Naive thymus-derived CD4-positive, alpha-beta T cell (primary cell): ENCODE results near the gene ITSN1. TPM values are rescaled to one million over a fixed set of nuclear protein-coding genes. Genes with fewer than 3 reads are reported as not detected.

Source experiments
- ATAC-seq: fragments of 150-1000 bp; cut with Tn5 transposase; 2 replicates; pipeline ENCODE4 v1.10.0; 2021; ENCODE audit warnings: mild to moderate bottlenecking, moderate library complexity
- CTCF ChIA-PET: fragments of 350-600 bp; sonication (Branson Sonifier 250); formaldehyde crosslinking; loops from one replicate; lab custom pipeline; 2021; ENCODE audit warnings: antibody characterized with exemption; lab: Charles Lee
- POLR2A ChIA-PET: fragments of 350-600 bp; sonication (Branson Sonifier 250); formaldehyde crosslinking; loops from one replicate; lab custom pipeline; 2021; ENCODE audit warnings: antibody characterized with exemption, inconsistent platforms; lab: Charles Lee
- DNase-seq, 9 donors: peaks; one replicate each; pipeline versions ENCODE4 v3.0.0 to v3.0.0-alpha.2; 2020 to 2022; ENCODE audit warnings: mixed read lengths in 1 of 9
- H3K27ac ChIP-seq: one replicate; pipeline ENCODE4 v1.7.0; 2013; ENCODE audit warnings: mild to moderate bottlenecking, low read depth, low read length, moderate library complexity
- H3K27me3 ChIP-seq, 2 donors: one replicate each; pipeline ENCODE4 v1.7.0; 2013; ENCODE audit warnings: low read length in 2 of 2, mild to moderate bottlenecking in 2 of 2, moderate library complexity in 2 of 2; ENCODE audit not compliant: control insufficient read depth in 2 of 2, insufficient read depth in 2 of 2
- H3K36me3 ChIP-seq, 3 experiments: 1 replicate in 2 of 3; 2 replicates in 1 of 3; pipeline ENCODE4 v1.7.0; 2013; ENCODE audit warnings: low read length in 3 of 3, mild to moderate bottlenecking in 3 of 3, moderate library complexity in 1 of 3; ENCODE audit not compliant: insufficient read depth in 3 of 3, control insufficient read depth in 2 of 3
- H3K4me1 ChIP-seq, 2 donors: one replicate each; pipeline ENCODE4 v1.7.0; 2013; ENCODE audit warnings: low read length in 2 of 2, mild to moderate bottlenecking in 2 of 2, moderate library complexity in 1 of 2; ENCODE audit not compliant: control insufficient read depth in 2 of 2, insufficient read depth in 2 of 2
- H3K4me3 ChIP-seq: 2 replicates; pipeline ENCODE4 v1.7.0; 2013; ENCODE audit warnings: mild to moderate bottlenecking, low read length
- H3K9me3 ChIP-seq, 3 experiments: 1 replicate in 2 of 3; 2 replicates in 1 of 3; pipeline ENCODE4 v1.7.0; 2013; ENCODE audit warnings: low read length in 3 of 3; ENCODE audit not compliant: control insufficient read depth in 2 of 3
- H3K27ac Mint-ChIP-seq, 9 donors: one replicate each; pipeline ENCODE4 v1.8.0; 2020 to 2022; ENCODE audit warnings: mixed read lengths in 9 of 9, mild to moderate bottlenecking in 8 of 9, moderate library complexity in 5 of 9, inconsistent platforms in 2 of 9
- H3K27me3 Mint-ChIP-seq, 5 donors: one replicate each; pipeline ENCODE4 v1.8.0; 2021 to 2022; ENCODE audit warnings: mixed read lengths in 5 of 5, mild to moderate bottlenecking in 1 of 5
- H3K36me3 Mint-ChIP-seq, 5 donors: one replicate each; pipeline ENCODE4 v1.8.0; 2020 to 2022; ENCODE audit warnings: mixed read lengths in 5 of 5, mild to moderate bottlenecking in 3 of 5, inconsistent platforms in 1 of 5
- H3K4me1 Mint-ChIP-seq, 7 donors: one replicate each; pipeline ENCODE4 v1.8.0; 2020 to 2022; ENCODE audit warnings: mixed read lengths in 7 of 7, mild to moderate bottlenecking in 3 of 7, inconsistent platforms in 1 of 7
- H3K4me3 Mint-ChIP-seq, 10 donors: one replicate each; pipeline ENCODE4 v1.8.0; 2020 to 2022; ENCODE audit warnings: mild to moderate bottlenecking in 10 of 10, mixed read lengths in 10 of 10, moderate library complexity in 6 of 10, inconsistent platforms in 2 of 10
- H3K9me3 Mint-ChIP-seq, 11 donors: one replicate each; pipeline ENCODE4 v1.8.0; 2020 to 2022; ENCODE audit warnings: mixed read lengths in 11 of 11, mild to moderate bottlenecking in 4 of 11, inconsistent platforms in 1 of 11, moderate library complexity in 1 of 11
- intact Hi-C, 2 donors: fragments of 100-400 bp; cut with micrococcal nuclease; formaldehyde crosslinking; loops; one replicate each; pipeline ENCODE4 v1.15.1; 2023
- polyA plus RNA-seq, 2 donors: library from polyadenylated mRNA; unstranded; fragments of 300-500 nt; fragmentation: Illumina TruSeq; gene quantifications; one replicate each; pipeline ENCODE4 v1.2.3, GENCODE V29; 2021
- total RNA-seq, 6 experiments: library from RNA in 5 of 6; stranded (reverse) in 5 of 6; gene quantifications; 1 replicate in 5 of 6; 2 replicates in 1 of 6; pipeline ENCODE4 v1.2.3 and lab custom pipeline; 2021 to 2026

The ITSN1 gene
- total and polyA plus RNA-seq, 7 experiments from 2014 or later: 1.2 to 8.6 (median 3.2) TPM

- CTCF ChIA-PET: no interaction called here
- DNase-seq (no peak), ATAC-seq (no peak)
- Histone ChIP-seq H3K27me3 (no peaks in the 10 kb centered on the region), H3K9me3 (peaks cover 0 to 4% (median 0%) of the 10 kb centered on the region in 3 experiments), H3K4me1 (no peaks in the 10 kb centered on the region), H3K27ac (no peak overlapping the region), H3K4me3 (no peak overlapping the region), H3K36me3 (no peaks in the 10 kb centered on the region)
- peaks cover 0 to 13% (median 6%) of the 10 kb centered on the region in 11 donors for H3K9me3 Mint-ChIP-seq
- intact Hi-C loops: no loop called here
- POLR2A ChIA-PET: interaction anchor here (0.6 kb wide), 1 partner anchor 320 kb away, joined by 3 read pairs; no protein-coding TSS in a partner anchor
- no peak overlapping the region for H3K4me3 Mint-ChIP-seq
- H3K4me1 Mint-ChIP-seq: no peaks in the 10 kb centered on the region
- H3K36me3 Mint-ChIP-seq: peaks cover 0 to 10% (median 6%) of the 10 kb centered on the region in 5 donors
- H3K27me3 Mint-ChIP-seq: peaks cover 0 to 10% (median 0%) of the 10 kb centered on the region in 5 donors
- no peak overlapping the region for H3K27ac Mint-ChIP-seq
Measured at GRCh38 chr21:33846141-33846540, 203.8 kb downstream of the ITSN1 start.

DNA sequence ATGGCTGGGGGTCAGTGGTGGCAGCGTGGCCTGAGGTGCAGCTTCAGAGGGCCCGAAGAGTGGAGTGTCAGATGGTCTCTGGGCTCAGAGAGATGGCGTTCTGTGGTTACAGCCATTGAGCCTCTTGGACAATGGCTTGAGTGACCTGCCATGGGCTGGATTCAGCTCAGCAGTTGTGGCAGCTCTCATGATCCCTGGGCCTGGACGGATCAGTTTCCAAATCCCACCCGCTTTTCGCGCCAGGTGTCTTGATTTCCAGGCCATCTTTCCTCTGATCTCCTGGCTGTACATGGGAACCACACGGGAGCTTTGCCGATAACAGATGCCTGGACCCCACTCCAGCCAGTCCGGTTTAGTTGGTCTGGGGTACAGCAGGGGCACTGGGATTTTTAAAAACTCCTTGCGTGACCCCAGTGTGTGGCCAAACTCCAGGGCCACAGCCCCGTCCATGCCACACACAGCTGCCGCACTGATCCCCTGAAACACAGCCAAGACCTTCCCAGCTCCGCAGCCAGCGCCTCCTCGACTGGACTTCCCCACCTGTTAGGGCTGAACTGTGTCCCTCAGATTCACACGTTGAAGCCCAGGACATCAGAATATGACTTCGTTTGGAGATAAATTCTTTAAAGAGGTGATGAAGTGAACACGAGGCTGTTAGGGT lies 205.4 kb downstream of the ITSN1 start:
- intact Hi-C loops: no loop called here
- H3K4me1 Mint-ChIP-seq: no peaks in the 10 kb centered on the region

DNA sequence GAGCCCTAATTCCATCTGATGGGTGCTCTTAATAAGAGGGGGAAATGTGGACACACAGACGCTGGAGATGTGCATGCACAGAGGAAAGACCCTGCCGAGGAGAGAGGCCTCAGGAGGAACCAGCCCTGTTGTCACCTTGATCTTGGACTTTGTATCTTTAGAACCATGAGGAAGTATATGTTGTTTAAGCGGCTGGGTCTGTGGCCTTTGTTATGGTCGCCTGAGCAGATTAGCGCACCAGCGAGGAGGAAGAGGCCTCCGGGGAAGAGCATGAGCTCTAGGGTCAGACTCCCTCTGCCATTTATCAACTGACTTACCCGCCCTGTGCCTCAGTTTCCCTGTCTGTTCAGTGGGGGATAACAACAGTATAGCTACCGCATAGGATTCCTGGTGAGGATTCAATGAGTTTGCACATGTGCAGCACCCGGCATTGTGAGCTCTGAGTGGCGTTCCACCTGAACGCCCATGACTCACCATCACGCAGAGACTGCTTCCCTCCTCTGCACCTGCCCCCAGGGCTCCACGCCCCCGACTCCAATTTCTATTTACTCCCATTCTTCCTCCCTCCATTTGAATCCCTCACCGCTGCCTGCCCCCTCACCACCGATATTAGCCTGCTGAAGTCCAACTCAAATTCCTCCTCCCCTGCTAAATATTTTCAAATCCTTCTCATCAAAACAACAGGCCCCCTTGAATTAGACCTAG lies 206.1 kb downstream of the ITSN1 start:
- no peaks in the 10 kb centered on the region for H3K4me1 Mint-ChIP-seq
- no peak overlapping the region for H3K27ac ChIP-seq
- H3K9me3 ChIP-seq: peaks cover 0 to 4% (median 0%) of the 10 kb centered on the region in 3 experiments
- H3K27me3 ChIP-seq: no peaks in the 10 kb centered on the region
- no peaks in the 10 kb centered on the region for H3K4me1 ChIP-seq
- POLR2A ChIA-PET: no interaction called here
- H3K27ac Mint-ChIP-seq: peak overlapping the region in 1 of 9 donors; percentile 56
- H3K27me3 Mint-ChIP-seq: peaks cover 0 to 10% (median 0%) of the 10 kb centered on the region in 5 donors
- CTCF ChIA-PET: no interaction called here
- H3K36me3 ChIP-seq: no peaks in the 10 kb centered on the region
- DNase-seq (no peak), ATAC-seq (no peak)
- peaks cover 0 to 10% (median 6%) of the 10 kb centered on the region in 5 donors for H3K36me3 Mint-ChIP-seq
- intact Hi-C loops: no loop called here
- peaks cover 0 to 13% (median 6%) of the 10 kb centered on the region in 11 donors for H3K9me3 Mint-ChIP-seq
- no peak overlapping the region for H3K4me3 ChIP-seq
- no peak overlapping the region for H3K4me3 Mint-ChIP-seq

More for the DNA sequence above, 205.4 kb downstream of the ITSN1 start:
- Mint-ChIP-seq H3K4me3 (no peak overlapping the region), H3K27ac (no peak overlapping the region), H3K9me3 (peaks cover 0 to 13% (median 6%) of the 10 kb centered on the region in 11 donors), H3K36me3 (peaks cover 0 to 10% (median 6%) of the 10 kb centered on the region in 5 donors), H3K27me3 (peaks cover 0 to 10% (median 0%) of the 10 kb centered on the region in 5 donors)
- Histone ChIP-seq H3K27ac (no peak overlapping the region), H3K27me3 (no peaks in the 10 kb centered on the region), H3K9me3 (peaks cover 0 to 4% (median 0%) of the 10 kb centered on the region in 3 experiments), H3K4me3 (no peak overlapping the region), H3K4me1 (no peaks in the 10 kb centered on the region), H3K36me3 (no peaks in the 10 kb centered on the region)
- DNase-seq: no peak
- ATAC-seq: no peak
- ChIA-PET CTCF (no interaction called here), POLR2A (no interaction called here)

GRCh38 chr21:33849834-33850233 lies 207.5 kb downstream of the ITSN1 start:
- ATAC-seq: no peak
- H3K36me3 ChIP-seq: no peaks in the 10 kb centered on the region
- intact Hi-C loops: no loop called here
- Mint-ChIP-seq H3K4me1 (no peaks in the 10 kb centered on the region), H3K9me3 (peaks cover 0 to 13% (median 6%) of the 10 kb centered on the region in 11 donors), H3K27me3 (peaks cover 0 to 7% (median 0%) of the 10 kb centered on the region in 5 donors), H3K4me3 (no peak overlapping the region), H3K36me3 (peaks cover 0 to 10% (median 6%) of the 10 kb centered on the region in 5 donors), H3K27ac (no peak overlapping the region)
- no peaks in the 10 kb centered on the region for H3K27me3 ChIP-seq
- ChIA-PET CTCF (no interaction called here), POLR2A (no interaction called here)
- no peak for DNase-seq
- H3K9me3 ChIP-seq: peaks cover 0 to 4% (median 0%) of the 10 kb centered on the region in 3 experiments
- no peak overlapping the region for H3K27ac ChIP-seq
- H3K4me1 ChIP-seq: no peaks in the 10 kb centered on the region
- H3K4me3 ChIP-seq: no peak overlapping the region

DNA sequence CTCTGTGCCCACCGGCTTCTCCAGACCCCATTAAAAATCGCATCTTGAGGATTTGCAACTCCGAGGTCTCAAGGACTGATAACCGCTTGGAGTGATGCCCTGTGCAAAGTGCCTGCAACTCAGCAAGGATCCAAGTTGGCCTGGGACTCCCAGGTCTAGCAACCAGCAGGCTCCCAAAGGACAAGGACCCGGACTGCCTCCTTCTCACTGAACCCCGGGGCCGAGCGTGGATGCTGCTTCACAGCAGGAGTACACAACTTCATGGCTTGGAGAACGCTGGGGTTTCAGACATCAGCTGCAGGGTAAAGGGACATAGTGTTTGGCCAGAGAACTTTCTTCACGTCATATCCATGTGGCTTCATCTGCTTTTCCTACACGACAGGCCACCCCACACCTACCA lies 208.1 kb downstream of the ITSN1 start:
- no peak overlapping the region for H3K4me3 Mint-ChIP-seq
- H3K27me3 Mint-ChIP-seq: peaks cover 0 to 5% (median 0%) of the 10 kb centered on the region in 5 donors
- H3K36me3 Mint-ChIP-seq: peaks cover 0 to 10% (median 6%) of the 10 kb centered on the region in 5 donors
- no peak for DNase-seq
- Histone ChIP-seq H3K4me3 (no peak overlapping the region), H3K9me3 (peaks cover 0 to 4% (median 0%) of the 10 kb centered on the region in 3 experiments), H3K36me3 (no peaks in the 10 kb centered on the region), H3K4me1 (no peaks in the 10 kb centered on the region), H3K27ac (no peak overlapping the region), H3K27me3 (no peaks in the 10 kb centered on the region)
- H3K9me3 Mint-ChIP-seq: peaks cover 0 to 13% (median 6%) of the 10 kb centered on the region in 11 donors
- ChIA-PET CTCF (no interaction called here), POLR2A (no interaction called here)
- intact Hi-C loops: no loop called here
- no peaks in the 10 kb centered on the region for H3K4me1 Mint-ChIP-seq
- H3K27ac Mint-ChIP-seq: no peak overlapping the region
- no peak for ATAC-seq

DNA sequence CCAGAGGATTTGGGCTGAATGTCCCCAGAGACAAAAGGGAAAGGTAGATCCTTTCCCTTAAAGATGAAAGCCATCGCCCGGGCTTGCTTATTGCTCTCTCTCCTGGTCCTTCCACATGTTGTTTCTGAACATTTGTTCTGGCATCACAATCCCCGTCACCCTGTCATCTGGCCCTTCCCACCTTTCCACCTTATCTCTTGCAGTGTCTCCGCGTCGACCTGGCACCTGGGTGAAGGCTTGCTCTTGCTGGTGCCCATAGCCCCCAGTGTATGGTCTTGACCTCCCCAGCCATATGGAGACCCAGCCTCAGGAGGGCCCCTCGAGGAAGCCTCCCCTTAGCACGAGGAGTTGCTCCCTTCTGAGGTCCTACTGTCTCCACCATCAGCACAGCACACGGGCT lies 208.7 kb downstream of the ITSN1 start:
- H3K27ac Mint-ChIP-seq: no peak overlapping the region
- Histone ChIP-seq H3K4me1 (no peaks in the 10 kb centered on the region), H3K27ac (no peak overlapping the region), H3K9me3 (peaks cover 0 to 2% (median 0%) of the 10 kb centered on the region in 3 experiments), H3K4me3 (no peak overlapping the region), H3K36me3 (no peaks in the 10 kb centered on the region), H3K27me3 (no peaks in the 10 kb centered on the region)
- H3K9me3 Mint-ChIP-seq: peaks cover 0 to 9% (median 4%) of the 10 kb centered on the region in 11 donors
- intact Hi-C loops: no loop called here
- ChIA-PET CTCF (no interaction called here), POLR2A (no interaction called here)
- H3K36me3 Mint-ChIP-seq: peaks cover 0 to 7% (median 3%) of the 10 kb centered on the region in 5 donors
- DNase-seq (no peak), ATAC-seq (no peak)
- H3K4me3 Mint-ChIP-seq: no peak overlapping the region
- peaks cover 0 to 3% (median 0%) of the 10 kb centered on the region in 5 donors for H3K27me3 Mint-ChIP-seq
- no peaks in the 10 kb centered on the region for H3K4me1 Mint-ChIP-seq
